HUES48 (cell line): ENCODE measurements around the gene COX6B1.
A peak's percentile ranks its signal among the peaks of the same experiment; 100 is the strongest.
"Not testable (repeated sequence)": the region's sequence is repeated elsewhere in the genome, so short reads cannot be mapped to it uniquely, and the experiment has no call there.

Experiments
- H3K27ac ChIP-seq: one replicate; pipeline ENCODE4 v1.7.0; 2013; ENCODE audit warnings: low read depth, low read length, inconsistent platforms
- H3K27me3 ChIP-seq: 2 replicates; pipeline ENCODE4 v1.6.1; 2013; ENCODE audit warnings: mild to moderate bottlenecking, low read length; ENCODE audit not compliant: control insufficient read depth, insufficient read depth
- H3K36me3 ChIP-seq: 2 replicates; pipeline ENCODE4 v1.6.1; 2013; ENCODE audit warnings: low read length; ENCODE audit not compliant: control insufficient read depth, insufficient read depth
- H3K4me1 ChIP-seq: 2 replicates; pipeline ENCODE4 v1.6.1; 2013; ENCODE audit warnings: mild to moderate bottlenecking, low read length; ENCODE audit not compliant: control insufficient read depth, insufficient read depth
- H3K4me3 ChIP-seq: 2 replicates; pipeline ENCODE4 v1.5.1; 2013; ENCODE audit warnings: mild to moderate bottlenecking, low read depth, low read length
- H3K9ac ChIP-seq: 2 replicates; pipeline ENCODE4 v1.6.1; 2013; ENCODE audit warnings: mild to moderate bottlenecking, low read depth, low read length, moderate library complexity
- H3K9me3 ChIP-seq: 2 replicates; pipeline ENCODE4 v1.6.1; 2013; ENCODE audit warnings: low read length; ENCODE audit not compliant: control insufficient read depth, insufficient read depth

The COX6B1 gene

DNA sequence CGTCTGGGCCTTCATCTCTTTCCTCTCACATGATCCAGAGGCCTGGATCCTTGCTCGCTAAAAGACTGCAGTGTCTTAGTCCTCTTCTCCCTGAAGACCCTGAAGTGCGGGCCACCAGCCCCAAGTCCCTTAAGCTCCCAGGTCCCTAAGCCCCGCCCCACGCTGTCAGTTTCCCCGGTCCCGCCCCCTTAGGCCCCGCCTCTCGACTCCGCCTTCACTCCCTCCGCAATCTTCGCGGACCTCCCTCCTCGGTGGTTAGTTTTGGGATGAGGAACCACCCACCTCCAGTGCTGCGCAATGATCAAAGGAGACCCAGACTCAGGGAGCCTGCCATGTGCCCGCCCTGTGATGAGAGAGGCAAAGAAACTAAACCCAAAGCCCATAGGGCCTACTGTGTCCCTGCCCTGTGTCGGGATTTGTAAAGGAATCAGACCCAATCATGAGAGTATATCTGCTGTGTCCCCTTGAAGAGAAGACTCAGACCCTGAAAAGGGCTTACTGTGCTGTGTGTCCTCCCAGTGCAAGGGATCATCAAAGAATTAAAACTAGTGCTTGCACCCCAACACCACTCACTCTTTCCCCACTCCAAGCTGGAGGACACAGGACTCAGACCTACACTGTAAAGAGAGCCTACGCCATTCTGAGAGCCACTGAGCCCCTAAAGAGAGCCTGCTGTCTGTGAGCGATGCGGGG, 3.0 kb upstream of the COX6B1 start:
- Histone ChIP-seq H3K4me1 (peaks cover 11% of the 10 kb centered on the region), H3K27ac (no peak overlapping the region), H3K27me3 (peaks cover 6% of the 10 kb centered on the region), H3K4me3 (peak overlapping the region; percentile 66), H3K9ac (no peak overlapping the region), H3K36me3 (no peaks in the 10 kb centered on the region), H3K9me3 (no peaks in the 10 kb centered on the region)

DNA sequence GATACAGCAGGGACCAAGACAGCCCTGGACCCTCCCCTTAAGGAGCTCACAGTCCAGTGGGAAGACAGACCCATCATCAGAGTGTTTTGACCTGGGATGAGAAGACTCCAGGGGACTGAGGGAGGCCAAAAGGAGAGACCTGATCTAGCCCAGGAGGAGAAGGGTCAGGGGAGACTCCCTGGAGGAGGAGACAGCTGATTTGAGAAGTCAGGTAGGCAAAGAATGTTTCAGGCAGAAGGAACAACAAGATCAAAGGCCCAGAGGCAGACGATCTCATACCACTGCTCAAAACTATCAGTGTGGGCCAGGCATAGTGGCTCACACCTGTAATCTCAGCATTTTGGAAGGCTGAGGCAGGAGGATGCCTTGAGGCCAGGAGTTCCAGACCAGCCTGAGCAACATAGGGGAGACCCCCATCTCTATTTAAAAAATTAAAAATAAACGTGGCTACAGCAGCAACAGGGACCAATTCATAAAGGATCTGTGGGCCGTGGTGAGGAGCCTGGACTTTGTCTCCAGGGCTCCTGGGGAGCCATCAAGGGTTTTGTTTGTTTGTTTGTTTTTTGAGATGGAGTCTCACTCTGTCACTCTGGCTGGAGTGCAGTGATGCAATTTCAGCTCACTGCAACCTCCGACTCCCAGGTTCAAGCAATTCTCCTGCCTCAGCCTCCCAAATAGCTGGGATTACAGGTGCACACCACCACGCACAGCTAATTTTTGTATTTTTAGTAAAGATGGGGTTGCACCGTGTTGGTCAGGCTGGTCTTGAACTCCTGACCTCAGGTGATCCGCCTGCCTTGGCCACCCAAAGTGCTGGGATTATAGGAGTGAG, 2.2 kb upstream of the COX6B1 start:
- no peak overlapping the region for H3K27ac ChIP-seq
- H3K9me3 ChIP-seq, result no peaks in the 10 kb centered on the region
- H3K36me3 ChIP-seq, result peaks cover 4% of the 10 kb centered on the region
- no peak overlapping the region for H3K4me3 ChIP-seq
- no peak overlapping the region for H3K9ac ChIP-seq
- H3K27me3 ChIP-seq, result peaks cover 6% of the 10 kb centered on the region
- peaks cover 11% of the 10 kb centered on the region for H3K4me1 ChIP-seq

DNA sequence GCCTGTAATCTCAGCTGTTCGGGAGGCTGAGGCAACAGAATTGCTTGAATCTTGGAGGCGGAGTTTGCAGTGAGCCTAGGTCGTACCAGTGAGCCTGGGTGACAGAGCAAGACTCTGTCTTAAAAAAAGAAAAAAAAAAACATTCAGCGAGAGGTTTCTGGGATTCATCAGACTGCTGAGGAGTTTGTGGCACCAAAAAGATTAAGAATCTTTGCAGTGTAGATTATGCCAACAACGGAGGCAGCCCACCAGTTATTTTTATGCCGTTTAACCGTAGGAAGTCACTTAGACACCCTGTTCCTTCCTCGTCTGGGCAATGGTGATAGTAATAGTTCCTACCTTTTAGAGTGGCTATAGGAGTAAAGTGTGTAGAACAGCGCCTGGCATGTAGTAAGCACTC, 2.5 kb downstream of the COX6B1 start:
- H3K27ac ChIP-seq, result no peak overlapping the region
- H3K36me3 ChIP-seq, result peaks cover 33% of the 10 kb centered on the region
- H3K4me1 ChIP-seq, result 0 out of 2 replicates have a peak, but pooled peaks cover 2% of the 10 kb centered on the region
- H3K9me3 ChIP-seq, result no peaks in the 10 kb centered on the region
- H3K27me3 ChIP-seq, result peaks cover 4% of the 10 kb centered on the region
- H3K9ac ChIP-seq, result no peak overlapping the region
- H3K4me3 ChIP-seq, result no peak overlapping the region

DNA sequence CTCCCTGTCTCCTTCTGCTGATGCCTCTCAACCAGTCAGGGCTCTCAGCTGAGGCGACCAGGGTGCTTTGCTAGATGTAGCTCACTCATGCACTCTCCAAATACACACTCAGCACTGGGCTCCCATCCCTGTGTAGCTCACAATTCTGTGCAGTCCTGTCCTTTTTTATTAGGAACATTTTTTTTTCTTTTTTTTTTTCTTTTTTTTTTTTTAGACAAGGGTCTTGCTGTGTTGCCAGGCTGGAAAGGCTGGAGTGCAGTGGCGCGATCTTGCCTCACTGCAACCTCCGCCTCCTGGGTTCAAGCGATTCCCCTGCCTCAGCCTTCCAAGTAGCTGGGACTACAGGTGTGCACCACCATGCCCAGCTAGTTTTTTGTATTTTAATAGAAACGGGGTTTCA, 6.7 kb downstream of the COX6B1 start:
- H3K27me3 ChIP-seq, H3K27ac ChIP-seq, H3K9me3 ChIP-seq, H3K9ac ChIP-seq, H3K4me1 ChIP-seq, H3K4me3 ChIP-seq: not testable (repeated sequence)
- peaks cover 76% of the 10 kb centered on the region for H3K36me3 ChIP-seq

DNA sequence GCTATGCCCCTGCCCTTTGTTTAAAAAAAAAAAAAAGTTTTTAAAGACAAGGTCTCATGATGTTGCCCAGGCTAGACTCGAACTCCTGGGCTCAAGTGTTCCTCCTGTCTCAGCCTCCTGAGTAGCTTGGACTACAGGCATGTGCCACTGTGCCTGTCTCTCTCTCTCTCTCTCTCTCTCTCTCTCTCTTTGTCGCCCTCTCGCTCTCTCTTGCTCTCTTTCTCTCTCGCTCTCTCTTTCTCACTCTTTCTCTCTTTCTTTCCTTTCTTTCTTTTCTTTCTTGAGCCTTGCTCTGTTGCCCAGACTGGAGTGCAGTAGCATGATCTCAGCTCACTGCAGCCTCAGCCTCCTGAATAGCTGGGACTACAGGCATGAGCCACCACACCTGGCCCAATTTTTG, 7.5 kb downstream of the COX6B1 start:
- H3K27ac ChIP-seq, result no peak overlapping the region
- H3K4me3 ChIP-seq, result no peak overlapping the region
- H3K9ac ChIP-seq, result no peak overlapping the region
- H3K9me3 ChIP-seq, result no peaks in the 10 kb centered on the region
- H3K36me3 ChIP-seq, result peaks cover 77% of the 10 kb centered on the region
- no peaks in the 10 kb centered on the region for H3K27me3 ChIP-seq
- no peaks in the 10 kb centered on the region for H3K4me1 ChIP-seq

DNA sequence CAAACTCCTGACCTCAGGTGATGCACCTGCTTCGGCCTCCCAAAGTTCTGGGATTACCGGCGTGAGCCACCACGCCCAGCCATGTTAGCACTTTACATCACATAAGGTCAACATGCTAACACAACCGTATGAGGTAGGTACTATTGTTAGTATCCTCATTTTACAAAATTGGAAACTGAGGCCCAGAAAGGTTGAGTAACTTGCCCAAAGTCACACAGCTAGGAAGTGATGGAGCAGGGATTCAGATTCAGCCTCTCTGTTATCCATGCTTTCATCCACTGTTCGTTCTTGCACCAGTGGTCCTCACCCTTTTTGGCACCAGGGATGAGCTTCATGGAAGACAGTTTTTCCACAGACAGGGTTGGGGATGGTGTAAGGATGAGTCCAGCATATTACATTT, 8.6 kb downstream of the COX6B1 start:
- peaks cover 71% of the 10 kb centered on the region for H3K36me3 ChIP-seq
- H3K27ac ChIP-seq, result no peak overlapping the region
- no peak overlapping the region for H3K9ac ChIP-seq
- H3K9me3 ChIP-seq, result no peaks in the 10 kb centered on the region
- H3K4me1 ChIP-seq, result no peaks in the 10 kb centered on the region
- no peaks in the 10 kb centered on the region for H3K27me3 ChIP-seq
- H3K4me3 ChIP-seq, result no peak overlapping the region

DNA sequence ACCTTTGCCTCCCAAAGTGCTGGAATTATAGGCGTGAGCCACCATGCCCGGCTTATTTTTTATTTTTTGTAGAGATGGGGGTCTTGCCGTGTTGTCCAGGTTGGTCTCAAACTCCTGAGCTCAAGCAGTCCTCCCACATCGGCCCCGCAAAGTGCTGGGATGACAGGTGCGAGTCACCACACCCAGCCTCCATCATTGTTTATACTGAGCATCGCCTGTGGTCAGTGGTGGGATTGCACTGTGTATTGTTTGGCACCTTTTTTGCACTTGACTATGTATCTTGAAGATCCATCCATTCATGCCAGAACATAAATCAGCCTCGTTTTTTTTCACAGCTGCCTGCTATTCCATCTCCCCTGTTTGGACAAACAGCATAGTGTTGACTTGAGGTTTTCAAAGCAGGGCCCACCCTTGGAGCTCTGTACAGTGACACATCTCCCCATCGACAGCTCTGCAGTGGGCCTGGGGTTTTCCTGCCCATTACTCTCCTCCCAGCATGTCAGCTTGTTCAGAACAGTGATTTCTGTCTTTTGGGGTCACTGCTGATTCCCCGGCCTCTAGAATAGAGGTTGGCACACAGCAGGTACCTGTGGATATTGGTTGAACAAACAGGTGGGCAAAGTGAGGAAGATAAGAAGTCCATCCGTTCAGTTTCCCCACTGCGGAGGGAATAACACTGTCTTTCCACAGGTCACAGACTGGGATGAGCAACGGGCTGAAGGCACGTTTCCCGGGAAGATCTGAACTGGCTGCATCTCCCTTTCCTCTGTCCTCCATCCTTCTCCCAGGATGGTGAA, 10.0 kb downstream of the COX6B1 start:
- Histone ChIP-seq H3K9me3 (no peaks in the 10 kb centered on the region), H3K27ac (no peak overlapping the region), H3K36me3 (peaks cover 70% of the 10 kb centered on the region), H3K4me3 (no peak overlapping the region), H3K27me3 (no peaks in the 10 kb centered on the region), H3K9ac (no peak overlapping the region), H3K4me1 (no peaks in the 10 kb centered on the region)

DNA sequence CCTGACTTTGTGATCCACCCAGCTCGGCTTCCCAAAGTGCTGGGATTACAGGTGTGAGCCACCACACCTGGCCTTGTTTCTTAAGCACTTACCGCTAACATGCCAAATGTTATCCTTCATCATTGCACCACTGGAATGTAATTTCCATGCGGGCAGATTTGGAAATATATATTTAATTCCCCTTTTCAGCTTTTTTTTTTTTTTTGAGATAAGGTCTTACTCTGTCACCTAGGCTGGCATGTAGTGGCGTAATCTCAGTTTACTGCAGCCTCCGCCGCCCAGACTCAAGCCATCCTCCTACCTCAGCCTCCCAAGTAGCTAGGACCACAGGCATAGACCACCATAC, 13.8 kb downstream of the COX6B1 start:
- H3K27ac ChIP-seq, result no peak overlapping the region
- H3K9me3 ChIP-seq, result no peaks in the 10 kb centered on the region
- H3K9ac ChIP-seq, result no peak overlapping the region
- H3K27me3 ChIP-seq, result no peaks in the 10 kb centered on the region
- no peak overlapping the region for H3K4me3 ChIP-seq
- peaks cover 39% of the 10 kb centered on the region for H3K36me3 ChIP-seq
- no peaks in the 10 kb centered on the region for H3K4me1 ChIP-seq

DNA sequence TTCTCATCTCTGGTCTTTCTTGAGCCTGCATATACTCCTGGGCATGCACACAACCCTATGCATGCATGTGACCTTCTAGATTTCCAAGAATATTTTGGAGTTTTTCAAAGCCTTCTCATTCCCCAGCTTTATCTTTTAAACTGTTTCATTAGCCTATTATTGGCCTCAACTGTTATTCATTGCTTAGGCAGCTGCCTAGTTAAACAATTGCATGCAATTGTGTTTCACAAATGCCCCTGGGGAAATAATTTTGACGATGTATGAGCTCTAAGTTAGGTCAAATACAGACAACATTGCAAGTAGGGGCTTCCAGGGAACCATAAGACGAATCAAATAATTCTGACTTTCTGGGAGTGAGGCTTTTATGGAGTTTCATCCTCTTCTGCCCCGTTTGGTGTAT, 15.9 kb downstream of the COX6B1 start:
- H3K9me3 ChIP-seq, result no peaks in the 10 kb centered on the region
- no peaks in the 10 kb centered on the region for H3K4me1 ChIP-seq
- H3K27me3 ChIP-seq, result no peaks in the 10 kb centered on the region
- no peak overlapping the region for H3K27ac ChIP-seq
- H3K36me3 ChIP-seq, result peaks cover 19% of the 10 kb centered on the region
- no peak overlapping the region for H3K9ac ChIP-seq
- no peak overlapping the region for H3K4me3 ChIP-seq

DNA sequence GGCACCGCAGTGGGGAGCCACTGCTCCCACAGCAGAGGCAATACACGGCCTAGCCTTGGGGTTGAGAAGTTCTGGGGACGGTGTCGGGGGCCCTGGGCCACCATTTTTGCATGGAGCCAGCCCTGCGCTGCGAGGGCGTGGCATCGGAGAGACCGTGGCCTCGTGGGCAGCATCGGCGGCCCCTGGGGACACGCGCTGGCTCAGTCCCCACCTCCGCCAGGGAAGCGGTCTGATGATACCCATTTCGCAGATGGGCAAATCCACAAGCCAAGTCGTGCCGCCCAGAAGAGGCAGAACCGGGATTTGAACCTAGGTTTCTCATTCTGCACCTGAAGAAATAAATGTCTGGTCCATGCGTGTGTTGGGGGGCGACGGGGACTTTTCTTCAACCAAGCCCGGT, 17.0 kb downstream of the COX6B1 start:
- Histone ChIP-seq H3K9me3 (no peaks in the 10 kb centered on the region), H3K4me3 (no peak overlapping the region), H3K9ac (no peak overlapping the region), H3K27ac (no peak overlapping the region), H3K4me1 (no peaks in the 10 kb centered on the region), H3K36me3 (peaks cover 8% of the 10 kb centered on the region; the same call in 1 of the 2 replicates), H3K27me3 (no peaks in the 10 kb centered on the region)

DNA sequence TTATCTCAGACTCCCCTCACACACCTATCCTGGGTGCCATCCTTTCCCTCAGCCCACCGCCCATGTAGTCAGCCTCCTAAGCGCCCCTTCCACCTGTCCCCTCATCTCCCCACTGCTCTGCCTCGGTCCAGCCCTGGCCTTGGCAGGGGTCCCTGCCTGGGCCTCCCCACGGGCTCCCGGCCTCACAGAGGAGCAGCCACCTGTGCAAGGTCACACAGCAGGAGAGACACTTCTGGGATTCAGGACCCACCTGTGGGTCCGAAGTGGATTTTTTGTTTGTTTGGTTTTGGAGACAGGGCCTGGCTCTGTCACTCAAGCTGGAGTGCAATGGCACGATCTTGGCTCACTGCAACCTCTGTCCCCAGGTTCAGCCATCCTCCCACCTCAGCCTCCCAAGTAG, 17.5 kb downstream of the COX6B1 start:
- H3K27me3 ChIP-seq, result no peaks in the 10 kb centered on the region
- H3K36me3 ChIP-seq, result peaks cover 8% of the 10 kb centered on the region; the same call in 1 of the 2 replicates
- H3K4me1 ChIP-seq, result no peaks in the 10 kb centered on the region
- no peaks in the 10 kb centered on the region for H3K9me3 ChIP-seq
- H3K27ac ChIP-seq, result no peak overlapping the region
- H3K4me3 ChIP-seq, result no peak overlapping the region
- no peak overlapping the region for H3K9ac ChIP-seq
